Raji (cell line): ENCODE data around the gene DUSP22.

Experiments used
- POLR2A ChIP-seq: IDR thresholded peaks from 2 replicates; pipeline ENCODE4 v1.6.1; 2011; ENCODE audit warnings: low read depth, low read length, control low read depth; ENCODE audit not compliant: insufficient read depth

DUSP22 gene

GRCh38 chr6:332671-333070 is 40.4 kb downstream of the DUSP22 start:
- no peak for TF ChIP-seq POLR2A

GRCh38 chr6:333379-334002 is 41.2 kb downstream of the DUSP22 start:
- TF ChIP-seq POLR2A = no peak

DNA sequence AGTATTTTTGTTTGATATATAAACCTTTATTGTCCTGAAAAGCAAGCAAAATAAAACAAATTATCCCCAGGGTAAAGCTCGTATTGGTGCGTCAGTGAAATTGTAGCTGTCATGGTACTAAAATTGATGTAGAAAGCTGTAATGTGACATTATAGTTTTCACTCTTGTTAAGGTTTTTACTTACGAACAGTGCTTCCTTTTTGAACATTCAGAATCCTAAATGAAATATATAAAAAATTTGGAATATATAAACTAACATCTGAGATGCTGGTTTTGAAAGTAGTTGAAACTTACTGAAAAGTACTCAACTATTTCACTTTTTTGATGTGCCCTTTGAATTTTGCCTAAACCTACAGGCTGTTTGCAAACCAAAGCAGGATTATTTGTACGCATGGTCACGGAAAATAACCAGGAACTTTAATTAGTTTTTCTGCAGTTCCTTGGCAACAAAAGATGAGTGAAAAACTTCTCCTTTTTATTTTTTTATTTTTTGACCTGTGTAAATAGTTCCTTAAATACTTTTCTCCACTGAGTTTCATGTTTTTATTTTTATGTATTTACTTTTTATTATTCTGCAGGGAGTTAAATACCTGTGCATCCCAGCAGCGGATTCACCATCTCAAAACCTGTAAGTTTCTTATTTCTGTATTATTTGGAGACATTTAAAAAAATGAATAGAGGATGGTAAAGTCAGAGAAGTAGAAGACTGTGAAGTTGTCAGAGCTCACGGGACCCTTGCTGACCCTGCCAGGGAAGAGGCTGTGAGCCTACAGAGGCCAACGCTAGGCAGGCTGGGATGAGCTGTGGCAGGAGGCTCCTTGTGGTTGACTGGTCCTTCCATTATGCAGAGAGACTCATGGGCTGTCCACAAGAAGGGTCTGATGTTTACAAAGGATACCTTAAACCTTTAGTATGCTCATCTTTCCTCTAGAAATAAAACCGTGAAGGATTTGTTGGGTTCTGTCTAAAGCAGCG is 42.5 kb downstream of the DUSP22 start:
- no peak for TF ChIP-seq POLR2A

DNA sequence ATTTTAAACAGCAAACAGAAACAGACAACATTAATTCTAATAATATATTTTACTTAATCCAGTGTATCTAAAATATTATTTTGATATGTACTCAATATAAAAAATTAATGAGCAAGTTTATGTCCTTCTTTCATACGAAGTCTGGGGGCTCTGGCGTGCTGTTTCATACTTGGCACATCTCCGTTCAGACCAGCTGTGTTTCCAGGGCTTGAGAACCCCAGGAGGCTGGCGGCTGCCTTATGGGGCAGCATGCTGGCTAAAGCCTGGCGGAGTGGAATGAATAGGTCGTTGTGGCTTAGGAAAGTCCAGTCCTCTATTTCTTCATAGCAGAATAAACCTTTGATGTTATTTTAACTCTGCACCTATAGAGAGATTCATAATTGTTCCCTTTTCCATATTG is 43.3 kb downstream of the DUSP22 start:
- no peak for TF ChIP-seq POLR2A

DNA sequence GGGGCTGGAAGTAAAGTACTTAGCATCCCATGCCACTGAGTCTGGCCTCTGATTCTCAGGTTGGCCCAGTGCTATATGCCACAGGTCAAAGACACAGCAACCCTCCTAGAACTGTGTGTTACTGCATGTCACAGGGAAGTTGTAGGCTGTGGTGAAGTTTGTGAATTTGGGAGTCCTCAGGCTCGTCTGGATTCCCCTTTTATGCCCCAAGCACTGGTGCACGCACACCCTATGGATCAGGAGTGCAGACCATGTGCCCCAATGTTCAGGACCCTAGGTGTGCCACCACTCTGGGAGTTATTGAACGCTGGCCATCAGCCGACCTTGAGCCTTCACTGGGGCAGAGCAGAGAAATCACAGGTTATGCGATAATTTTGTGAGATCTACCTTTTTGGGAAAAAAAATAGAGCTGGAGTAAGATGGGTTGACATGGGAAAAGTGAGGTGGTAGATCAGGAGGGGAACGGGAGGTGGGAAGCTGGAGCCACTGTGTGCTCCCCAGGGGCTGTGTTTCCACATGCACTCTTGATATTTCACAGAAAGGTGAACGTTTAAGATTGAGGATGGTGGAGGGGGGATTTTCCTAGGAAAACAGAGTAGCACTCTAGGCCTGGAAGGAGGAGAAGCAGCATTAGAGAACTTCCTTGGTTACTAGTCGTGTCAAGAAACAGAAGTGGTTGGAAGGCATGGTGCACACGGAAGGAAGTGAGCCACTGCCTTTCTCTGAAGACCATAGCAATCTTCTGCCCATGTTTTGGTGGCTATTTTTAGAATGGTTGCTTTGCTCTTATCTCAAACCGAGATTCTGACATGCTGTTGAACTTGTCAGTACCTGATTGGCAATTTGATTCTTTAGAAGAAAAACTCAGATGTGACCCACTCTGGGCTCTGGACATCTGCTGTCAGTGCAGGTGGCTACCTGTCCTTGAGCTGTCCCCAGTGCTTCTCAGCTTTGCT is 44.1 kb downstream of the DUSP22 start:
- no peak for TF ChIP-seq POLR2A

DNA sequence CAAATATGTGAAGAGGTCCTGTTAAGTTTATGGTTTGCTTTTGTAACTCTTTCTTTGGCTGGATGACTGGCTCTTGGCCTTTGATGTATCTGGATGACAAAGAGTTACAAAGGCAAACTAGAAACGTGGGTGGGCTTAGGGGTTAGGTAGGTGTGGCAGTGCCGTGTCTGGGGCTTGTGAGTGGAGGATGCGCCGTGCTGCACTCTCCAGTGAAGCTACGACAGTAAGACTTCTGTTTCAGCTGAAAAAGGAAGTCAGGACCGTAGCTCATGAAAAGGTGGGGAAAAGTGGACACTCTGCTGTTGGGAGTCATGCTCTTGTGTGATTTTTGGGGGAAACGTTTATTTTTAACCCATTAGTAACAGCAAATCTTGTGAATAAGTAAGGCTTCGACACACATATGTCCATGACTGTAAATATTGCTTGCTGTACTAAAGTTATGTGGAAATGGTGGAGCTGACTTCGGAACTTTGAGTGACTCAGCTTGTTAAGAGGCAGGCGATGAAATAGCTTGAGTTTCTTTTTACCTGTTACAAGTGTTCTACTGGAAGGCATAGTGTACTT is 45.6 kb downstream of the DUSP22 start:
- TF ChIP-seq POLR2A = no peak

GRCh38 chr6:338815-339262 is 46.6 kb downstream of the DUSP22 start:
- TF ChIP-seq POLR2A = no peak

- no peak for TF ChIP-seq POLR2A
These were observed 47.2 kb downstream of the DUSP22 start for GRCh38 chr6:339480-339879.

DNA sequence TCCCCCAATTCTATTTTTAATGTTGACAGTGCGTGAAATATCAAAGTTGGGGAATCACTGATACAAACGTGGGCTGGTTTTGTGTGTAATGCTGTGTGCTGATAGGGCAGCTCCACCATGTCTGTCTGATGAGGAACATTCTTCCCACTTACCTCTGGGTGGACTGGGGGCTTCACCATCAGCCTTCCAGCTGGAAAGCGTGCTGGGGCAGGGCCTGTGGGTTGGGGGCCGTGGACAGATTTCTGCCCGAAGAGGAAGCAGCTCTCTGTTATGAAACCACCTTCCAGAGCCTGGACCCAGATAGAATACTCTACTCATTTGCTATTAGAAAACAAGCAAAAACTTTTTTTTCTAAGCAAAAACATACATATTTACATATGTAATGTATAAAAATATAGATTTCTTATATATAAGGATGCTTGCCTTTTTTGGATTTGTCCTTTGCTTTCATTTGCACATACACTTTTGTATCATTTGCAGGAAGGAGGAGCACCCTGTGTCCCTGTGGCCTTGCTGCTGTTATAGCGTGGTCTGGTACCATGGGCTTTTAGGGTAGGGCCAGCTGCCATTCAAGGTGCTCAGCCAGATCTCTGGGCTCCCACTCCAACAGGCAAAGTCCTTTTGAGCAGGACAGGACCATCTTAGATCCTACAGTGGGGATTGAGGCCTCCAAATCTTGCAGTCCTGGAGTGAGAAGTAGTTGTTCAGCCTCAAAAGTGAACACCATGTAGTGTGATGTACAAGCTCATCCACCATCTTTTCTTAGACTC is 48.1 kb downstream of the DUSP22 start:
- TF ChIP-seq POLR2A = no peak

GRCh38 chr6:340991-341827 is 48.9 kb downstream of the DUSP22 start:
- no peak for TF ChIP-seq POLR2A

DNA sequence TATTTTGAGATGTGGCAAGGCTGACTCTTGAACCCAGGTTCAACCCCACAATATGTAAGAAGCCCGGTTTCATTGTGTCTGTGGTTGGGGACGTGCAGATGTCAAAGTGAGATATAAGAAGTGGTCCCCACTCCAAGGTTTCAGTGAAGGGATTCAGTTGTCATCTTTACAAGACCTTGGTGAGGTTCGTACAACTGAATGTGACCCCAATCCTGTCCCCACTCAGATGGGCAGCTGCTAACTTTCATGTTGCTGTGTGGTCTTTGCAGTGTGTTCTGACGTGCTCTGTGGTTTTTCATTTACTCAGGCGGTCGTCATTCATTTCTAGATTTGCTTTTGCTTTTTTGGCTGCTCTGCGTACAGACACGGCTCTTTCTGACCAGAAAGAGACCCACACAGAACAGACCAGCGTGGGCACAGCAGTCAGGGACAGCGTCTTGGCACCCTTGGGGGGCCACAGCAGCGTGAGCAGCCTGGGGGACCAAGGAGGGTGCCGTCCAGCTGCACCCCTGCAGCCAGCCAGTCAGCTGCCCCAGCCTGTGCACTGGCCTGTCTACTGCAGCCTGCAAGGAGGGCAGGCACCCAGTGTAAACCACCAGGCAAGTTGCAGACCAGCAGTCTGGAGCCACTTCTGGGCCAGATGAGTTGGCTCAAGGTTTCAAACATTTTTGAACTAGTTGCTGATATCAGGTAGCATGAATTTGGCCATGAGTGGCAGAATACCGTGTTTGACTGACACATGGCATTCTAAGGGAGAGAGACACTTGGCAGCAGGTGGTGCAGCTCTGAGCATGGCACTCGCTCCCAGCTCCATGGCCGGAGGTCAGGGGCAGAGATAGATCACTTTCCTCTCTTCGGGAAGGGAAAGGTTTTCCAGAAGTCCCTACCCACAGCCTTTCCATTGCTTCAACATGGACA is 49.9 kb downstream of the DUSP22 start:
- TF ChIP-seq POLR2A = no peak

GRCh38 chr6:342832-343179 is 50.5 kb downstream of the DUSP22 start:
- TF ChIP-seq POLR2A = no peak
